Activated CD4-positive, alpha-beta T cell treated with anti-CD3 and anti-CD28 coated beads, Interleukin-2, amount 50 U/mL, for 24 hours (primary cell): Measurements from ENCODE around the gene OR1J2.

Source experiments
- DNase-seq, 2 donors: peaks; one replicate each; pipeline ENCODE4 v3.0.0-alpha.2; 2020; ENCODE audit warnings: low read depth in 1 of 2, low spot score in 1 of 2

Gene OR1J2

GRCh38 chr9:122546196-122546595 lies 35.6 kb downstream of the OR1J2 start:
- no peak for DNase-seq

- DNase-seq: no peak
Measured at GRCh38 chr9:122551371-122551770, 40.8 kb downstream of the OR1J2 start.

- DNase-seq: no peak
Measured at GRCh38 chr9:122552812-122553211, 42.2 kb downstream of the OR1J2 start, which contains the start of gene OR1N2. TSS of gene OR1N2 (plus strand) at chr9:122553112. CDS start at chr9:122553212, 100 bp downstream.
